Measurements from ENCODE around the gene DNAJC4. TPM values are rescaled to one million over a fixed set of nuclear protein-coding genes. Genes with fewer than 3 reads are reported as not detected.

The DNAJC4 gene
- total and polyA plus RNA-seq, 9 of the 15 experiments (the other 6 are each of a cell fraction or from before 2014, with no cell fraction given) = 4.0 to 32.6 (median 19.9) TPM

GRCh38 chr11:64240435-64241240 lies 10.3 kb downstream of the DNAJC4 start, which contains the start of gene FKBP2 (continued):
- TF ChIP-seq CUX1 (CRISPR knock-in tag; IDR thresholded peaks at IDR 0.05) = 0 out of 2 replicates have a peak, but pooled peaks have one; percentile 3
- peak; percentile 56 for TF ChIP-seq NR2C1 (IDR thresholded peaks at IDR 0.05)
- TF ChIP-seq NR2C1 (tag; IDR thresholded peaks at IDR 0.05) = peak; percentile 72
- TF ChIP-seq ELF2 (CRISPR knock-in tag; IDR thresholded peaks at IDR 0.05) = 0 out of 2 replicates have a peak, but pooled peaks have one; percentile 71
- peak in 2 of 3 experiments; percentile 39 to 83; a peak in 2 of 6 replicates for TF ChIP-seq ZBTB11 (CRISPR knock-in tag; IDR thresholded peaks at IDR 0.05)
- 0 out of 2 replicates have a peak, but pooled peaks have one; percentile 7 for TF ChIP-seq XRCC5 (IDR thresholded peaks at IDR 0.05; ENCODE audit: low read depth, low read length)
- peak; percentile 91 for TF ChIP-seq ZEB2 (IDR thresholded peaks at IDR 0.05)
- peak; percentile 22 to 34; a peak in 2 of 4 replicates for TF ChIP-seq SRF (CRISPR knock-in tag; IDR thresholded peaks at IDR 0.05)
- TF ChIP-seq ZNF224 (CRISPR knock-in tag; IDR thresholded peaks at IDR 0.05) = no peak
- peak in 1 of 2 experiments; percentile 19; a peak in 1 of 3 replicates for TF ChIP-seq CBX3 (IDR thresholded peaks at IDR 0.05; ENCODE audit: borderline replicate concordance in 1 of 2, low read length in 2 of 2)
- 0 out of 2 replicates have a peak, but pooled peaks have one; percentile 51 for TF ChIP-seq ZNF584 (CRISPR knock-in tag; IDR thresholded peaks at IDR 0.05; ENCODE audit: low read depth)
- TF ChIP-seq ZBTB7A (IDR thresholded peaks at IDR 0.05; ENCODE audit: borderline replicate concordance, control insufficient read depth, low read depth, low read length) = peak; percentile 96
- peak; percentile 75; the same call in 1 of the 2 replicates for TF ChIP-seq HES1 (IDR thresholded peaks at IDR 0.05; ENCODE audit: low read depth)
